Panc1 (cell line): Measurements from ENCODE around the gene STARD8. TPM values are rescaled to one million over a fixed set of nuclear protein-coding genes. Genes with fewer than 3 reads are reported as not detected.
A peak's percentile ranks its signal among the peaks of the same experiment; 100 is the strongest.

Experiments used
- ATAC-seq: fragments of 200-7000 bp; cut with Tn5 transposase; 2 replicates; pipeline ENCODE4 v1.9.1; 2020; ENCODE audit warnings: mild to moderate bottlenecking, moderate library complexity
- BruUV-seq: library from RNA; stranded (reverse); fragments of 400-500 nt; replicated peaks from 2 replicates; lab custom pipeline; 2021; lab: Mats Ljungman, UMichigan
- CTCF ChIA-PET: fragments of 300-600 bp; sonication (Branson Sonifier 250); formaldehyde crosslinking; loops from one replicate; lab custom pipeline; 2022; ENCODE audit warnings: antibody characterized with exemption; lab: Charles Lee
- POLR2A ChIA-PET: fragments of 300-600 bp; sonication (Branson Sonifier 250); formaldehyde crosslinking; loops from one replicate; lab custom pipeline; 2022; ENCODE audit warnings: antibody characterized with exemption; lab: Charles Lee
- DNase-seq: peaks from one replicate; pipeline ENCODE4 v3.0.0-alpha.2; 2010; ENCODE audit warnings: low read depth, low spot score
- H3K27ac ChIP-seq: 2 replicates; pipeline ENCODE4 v1.5.1; 2011; ENCODE audit warnings: mild to moderate bottlenecking, low read length, inconsistent platforms
- H3K27me3 ChIP-seq: fragments of 200-500 bp; sonication (Bioruptor generic); 2 replicates; pipeline ENCODE4 v1.6.0; 2014; ENCODE audit warnings: low read length, inconsistent platforms; ENCODE audit not compliant: control insufficient read depth, insufficient read depth
- H3K36me3 ChIP-seq: fragments of 200-500 bp; sonication (Bioruptor generic); 2 replicates; pipeline ENCODE4 v1.5.1; 2014; ENCODE audit warnings: inconsistent platforms, mild to moderate bottlenecking, low read length, moderate library complexity; ENCODE audit not compliant: control insufficient read depth, insufficient read depth
- H3K4me1 ChIP-seq: 2 replicates; pipeline ENCODE4 v1.5.1; 2011; ENCODE audit warnings: inconsistent platforms, mild to moderate bottlenecking, low read length, moderate library complexity; ENCODE audit not compliant: control insufficient read depth, insufficient read depth
- H3K4me3 ChIP-seq, 2 experiments: 2 replicates each; pipeline ENCODE4 v1.5.1; 2011 to 2012; ENCODE audit warnings: low read depth in 2 of 2, low read length in 2 of 2, mild to moderate bottlenecking in 2 of 2, inconsistent platforms in 1 of 2, moderate library complexity in 1 of 2
- H3K9me3 ChIP-seq: fragments of 200-500 bp; sonication (Bioruptor generic); 2 replicates; pipeline ENCODE4 v1.5.1; 2014; ENCODE audit warnings: low read depth, mild to moderate bottlenecking, inconsistent platforms, low read length, moderate library complexity; ENCODE audit not compliant: control insufficient read depth, insufficient read depth
- CTCF ChIP-seq: fragments of 450-650 bp; IDR thresholded peaks from 2 replicates; pipeline ENCODE4 v1.5.1; 2017; ENCODE audit warnings: mild to moderate bottlenecking
- POLR2AphosphoS5 ChIP-seq: IDR thresholded peaks from 2 replicates; pipeline ENCODE4 v1.6.1; 2012; ENCODE audit warnings: mild to moderate bottlenecking, low read depth, low read length, moderate library complexity
- SIN3A ChIP-seq: IDR thresholded peaks from 2 replicates; pipeline ENCODE4 v1.6.1; 2012; ENCODE audit warnings: low read depth, mild to moderate bottlenecking, low read length, moderate library complexity, borderline replicate concordance; ENCODE audit not compliant: insufficient read depth
- TCF7L2 ChIP-seq: IDR thresholded peaks from 2 replicates; pipeline ENCODE4 v1.6.1; 2011; ENCODE audit warnings: mild to moderate bottlenecking, low read depth, low read length, inconsistent platforms
- in situ Hi-C: cut with HindIII; loops from 2 replicates; pipeline ENCODE4 v1.10.0; 2016; ENCODE audit warnings: low sequenced_read_pairs, low pct_unique_long_range_greater_than_20kb
- intact Hi-C: fragments of 100-400 bp; cut with micrococcal nuclease; formaldehyde crosslinking; loops from one replicate; pipeline ENCODE4 v1.10.0; 2022; ENCODE audit not compliant: unreplicated experiment
- total RNA-seq: library from RNA; stranded (reverse); gene quantifications from one replicate; pipeline ENCODE4 v1.2.1, GENCODE V29; 2021; ENCODE audit not compliant: unreplicated experiment
- TF ChIP-seq, protein P1 (sequence below), 2 experiments: IDR thresholded peaks; 2 replicates each; pipeline ENCODE4 v1.6.1; 2011 to 2012; ENCODE audit warnings: low read depth in 2 of 2, control low read depth in 1 of 2, low read length in 1 of 2, mild to moderate bottlenecking in 1 of 2, moderate library complexity in 1 of 2; ENCODE audit not compliant: insufficient read depth in 1 of 2

Gene STARD8
- total RNA-seq, 1 experiment from 2014 or later: 4.6 TPM

GRCh38 chrX:68644861-68645260, 2.6 kb upstream of the STARD8 start:
- H3K4me3 ChIP-seq: no peak overlapping the region
- H3K27me3 ChIP-seq: no peaks in the 10 kb centered on the region
- intact Hi-C loops: no loop called here
- ChIA-PET CTCF (no interaction called here), POLR2A (no interaction called here)
- H3K27ac ChIP-seq: no peak overlapping the region
- no TSS peak for BruUV-seq
- no peaks in the 10 kb centered on the region for H3K9me3 ChIP-seq
- ATAC-seq (no peak), DNase-seq (no peak)
- TF ChIP-seq, protein P1, sequence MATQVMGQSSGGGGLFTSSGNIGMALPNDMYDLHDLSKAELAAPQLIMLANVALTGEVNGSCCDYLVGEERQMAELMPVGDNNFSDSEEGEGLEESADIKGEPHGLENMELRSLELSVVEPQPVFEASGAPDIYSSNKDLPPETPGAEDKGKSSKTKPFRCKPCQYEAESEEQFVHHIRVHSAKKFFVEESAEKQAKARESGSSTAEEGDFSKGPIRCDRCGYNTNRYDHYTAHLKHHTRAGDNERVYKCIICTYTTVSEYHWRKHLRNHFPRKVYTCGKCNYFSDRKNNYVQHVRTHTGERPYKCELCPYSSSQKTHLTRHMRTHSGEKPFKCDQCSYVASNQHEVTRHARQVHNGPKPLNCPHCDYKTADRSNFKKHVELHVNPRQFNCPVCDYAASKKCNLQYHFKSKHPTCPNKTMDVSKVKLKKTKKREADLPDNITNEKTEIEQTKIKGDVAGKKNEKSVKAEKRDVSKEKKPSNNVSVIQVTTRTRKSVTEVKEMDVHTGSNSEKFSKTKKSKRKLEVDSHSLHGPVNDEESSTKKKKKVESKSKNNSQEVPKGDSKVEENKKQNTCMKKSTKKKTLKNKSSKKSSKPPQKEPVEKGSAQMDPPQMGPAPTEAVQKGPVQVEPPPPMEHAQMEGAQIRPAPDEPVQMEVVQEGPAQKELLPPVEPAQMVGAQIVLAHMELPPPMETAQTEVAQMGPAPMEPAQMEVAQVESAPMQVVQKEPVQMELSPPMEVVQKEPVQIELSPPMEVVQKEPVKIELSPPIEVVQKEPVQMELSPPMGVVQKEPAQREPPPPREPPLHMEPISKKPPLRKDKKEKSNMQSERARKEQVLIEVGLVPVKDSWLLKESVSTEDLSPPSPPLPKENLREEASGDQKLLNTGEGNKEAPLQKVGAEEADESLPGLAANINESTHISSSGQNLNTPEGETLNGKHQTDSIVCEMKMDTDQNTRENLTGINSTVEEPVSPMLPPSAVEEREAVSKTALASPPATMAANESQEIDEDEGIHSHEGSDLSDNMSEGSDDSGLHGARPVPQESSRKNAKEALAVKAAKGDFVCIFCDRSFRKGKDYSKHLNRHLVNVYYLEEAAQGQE (IDR thresholded peaks at IDR 0.05; ENCODE audit: insufficient read depth in 1 of 2, low read depth in 2 of 2, low read length in 1 of 2): no peak
- no peak for TF ChIP-seq POLR2AphosphoS5
- no peak for TF ChIP-seq TCF7L2
- TF ChIP-seq SIN3A: no peak
- no peak for TF ChIP-seq CTCF
- H3K4me1 ChIP-seq: peaks cover 19% of the 10 kb centered on the region
- H3K36me3 ChIP-seq: no peaks in the 10 kb centered on the region
- in situ Hi-C loops: no loop called here

DNA sequence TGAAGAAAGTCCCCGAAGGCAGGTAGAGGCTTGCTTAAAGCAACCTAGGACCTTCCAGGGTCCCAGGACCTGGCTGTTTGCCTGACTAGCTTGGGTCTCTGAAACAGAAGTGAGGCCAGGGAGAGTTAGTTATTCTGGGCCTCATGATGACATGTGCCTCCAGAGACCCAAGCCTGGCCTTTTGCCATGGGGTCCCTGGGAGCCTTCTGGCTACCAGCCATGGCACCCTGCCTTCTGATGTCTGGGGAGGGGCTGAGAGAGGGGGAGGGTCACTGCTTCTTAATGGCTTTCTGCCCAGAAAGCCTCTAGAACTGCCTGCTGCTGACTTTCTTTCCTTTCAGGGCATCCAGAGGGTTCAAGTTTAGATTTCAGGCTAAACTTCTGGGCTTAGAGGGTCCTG, 1.0 kb upstream of the STARD8 start:
- POLR2A ChIA-PET: no interaction called here
- Histone ChIP-seq H3K4me3 (no peak overlapping the region), H3K9me3 (no peaks in the 10 kb centered on the region), H3K4me1 (peaks cover 19% of the 10 kb centered on the region), H3K27me3 (no peaks in the 10 kb centered on the region), H3K36me3 (no peaks in the 10 kb centered on the region), H3K27ac (peak overlapping the region; percentile 85; the same call in 1 of the 2 replicates)
- in situ Hi-C loops (no loop called here), intact Hi-C loops (no loop called here)
- BruUV-seq: no TSS peak
- DNase-seq (no peak), ATAC-seq (no peak)
- CTCF ChIA-PET: no interaction called here
- no peak for TF ChIP-seq TCF7L2
- no peak for TF ChIP-seq POLR2AphosphoS5

GRCh38 chrX:68648960-68649359, 1.5 kb downstream of the STARD8 start:
- Histone ChIP-seq H3K27me3 (no peaks in the 10 kb centered on the region), H3K27ac (peak overlapping the region; percentile 65), H3K4me3 (peak overlapping the region in 1 of 2 experiments; percentile 71; a peak in 3 of 4 replicates), H3K9me3 (no peaks in the 10 kb centered on the region), H3K36me3 (no peaks in the 10 kb centered on the region), H3K4me1 (peaks cover 19% of the 10 kb centered on the region)
- ChIA-PET POLR2A (no interaction called here), CTCF (no interaction called here)
- ATAC-seq: no peak
- BruUV-seq: no TSS peak
- in situ Hi-C loops (no loop called here), intact Hi-C loops (no loop called here)
- TF ChIP-seq CTCF: no peak
- no peak for TF ChIP-seq TCF7L2
- TF ChIP-seq, protein P1 (IDR thresholded peaks at IDR 0.05; ENCODE audit: insufficient read depth in 1 of 2, low read depth in 2 of 2, low read length in 1 of 2): no peak
- no peak for TF ChIP-seq SIN3A
- no peak for TF ChIP-seq POLR2AphosphoS5
- no peak for DNase-seq
